ENCODE results near the gene P2RX3.
A peak's percentile ranks its signal among the peaks of the same experiment; 100 is the strongest.

P2RX3 gene

DNA sequence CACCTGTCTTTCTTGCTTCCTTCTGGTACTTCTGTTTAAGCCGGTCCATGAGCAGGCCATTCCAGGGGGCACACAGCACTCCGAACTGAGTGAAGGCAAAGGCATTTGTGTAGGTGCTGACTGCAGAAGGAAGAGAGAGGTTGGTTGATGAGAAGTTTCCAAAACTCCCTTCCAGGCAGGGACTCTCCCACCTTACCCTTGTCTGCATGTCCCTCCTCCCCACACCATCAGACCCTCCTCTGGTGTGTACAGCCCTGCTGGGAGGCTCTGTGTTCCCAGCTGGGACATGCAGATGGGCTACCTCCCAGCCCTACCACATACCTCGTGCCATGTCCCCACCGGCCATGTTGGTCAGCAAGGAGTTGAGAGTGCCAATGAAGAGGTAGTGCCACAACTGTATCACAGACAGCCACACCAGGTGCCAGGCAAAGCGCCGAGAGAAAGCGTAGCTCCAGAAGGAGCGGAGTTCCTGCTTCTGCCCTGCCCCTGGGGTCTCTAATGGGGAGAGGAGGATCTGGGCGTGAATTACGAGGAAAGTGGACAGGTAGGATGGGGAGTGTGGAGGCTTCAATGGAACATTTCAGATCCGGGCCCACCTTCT lies 76.6 kb downstream of the P2RX3 start:
- no peak overlapping the region for H3K27ac ChIP-seq
- no peak overlapping the region for H3K4me3 ChIP-seq
- DNase-seq (ENCODE audit: low spot score): no peak
- TF ChIP-seq, protein P1, sequence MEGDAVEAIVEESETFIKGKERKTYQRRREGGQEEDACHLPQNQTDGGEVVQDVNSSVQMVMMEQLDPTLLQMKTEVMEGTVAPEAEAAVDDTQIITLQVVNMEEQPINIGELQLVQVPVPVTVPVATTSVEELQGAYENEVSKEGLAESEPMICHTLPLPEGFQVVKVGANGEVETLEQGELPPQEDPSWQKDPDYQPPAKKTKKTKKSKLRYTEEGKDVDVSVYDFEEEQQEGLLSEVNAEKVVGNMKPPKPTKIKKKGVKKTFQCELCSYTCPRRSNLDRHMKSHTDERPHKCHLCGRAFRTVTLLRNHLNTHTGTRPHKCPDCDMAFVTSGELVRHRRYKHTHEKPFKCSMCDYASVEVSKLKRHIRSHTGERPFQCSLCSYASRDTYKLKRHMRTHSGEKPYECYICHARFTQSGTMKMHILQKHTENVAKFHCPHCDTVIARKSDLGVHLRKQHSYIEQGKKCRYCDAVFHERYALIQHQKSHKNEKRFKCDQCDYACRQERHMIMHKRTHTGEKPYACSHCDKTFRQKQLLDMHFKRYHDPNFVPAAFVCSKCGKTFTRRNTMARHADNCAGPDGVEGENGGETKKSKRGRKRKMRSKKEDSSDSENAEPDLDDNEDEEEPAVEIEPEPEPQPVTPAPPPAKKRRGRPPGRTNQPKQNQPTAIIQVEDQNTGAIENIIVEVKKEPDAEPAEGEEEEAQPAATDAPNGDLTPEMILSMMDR (IDR thresholded peaks at IDR 0.05): no peak

DNA sequence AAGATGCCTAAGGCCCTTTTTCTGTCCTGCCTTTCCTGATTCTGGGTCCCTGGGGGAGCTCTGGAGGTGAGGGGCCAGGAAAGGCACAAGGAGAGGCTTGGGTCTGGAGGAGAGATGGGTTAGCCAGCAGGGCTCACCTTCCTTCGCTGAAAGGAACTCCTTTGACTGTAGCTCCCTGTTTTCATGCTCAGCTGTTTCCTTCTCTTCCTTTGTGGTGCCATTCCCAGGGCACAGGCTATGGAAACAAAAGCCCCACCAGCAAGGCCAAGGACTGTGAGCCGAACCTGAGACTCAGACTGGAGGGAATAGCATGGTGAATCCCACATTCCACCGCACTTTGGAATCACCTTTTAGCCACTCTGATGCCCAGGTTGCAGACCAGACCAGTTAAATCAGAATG lies 78.3 kb downstream of the P2RX3 start:
- peak overlapping the region in 1 of 2 donors; percentile 3 for H3K27ac ChIP-seq
- TF ChIP-seq, protein P1 (IDR thresholded peaks at IDR 0.05): no peak
- H3K4me3 ChIP-seq: no peak overlapping the region
- no peak for DNase-seq (ENCODE audit: low spot score)

DNA sequence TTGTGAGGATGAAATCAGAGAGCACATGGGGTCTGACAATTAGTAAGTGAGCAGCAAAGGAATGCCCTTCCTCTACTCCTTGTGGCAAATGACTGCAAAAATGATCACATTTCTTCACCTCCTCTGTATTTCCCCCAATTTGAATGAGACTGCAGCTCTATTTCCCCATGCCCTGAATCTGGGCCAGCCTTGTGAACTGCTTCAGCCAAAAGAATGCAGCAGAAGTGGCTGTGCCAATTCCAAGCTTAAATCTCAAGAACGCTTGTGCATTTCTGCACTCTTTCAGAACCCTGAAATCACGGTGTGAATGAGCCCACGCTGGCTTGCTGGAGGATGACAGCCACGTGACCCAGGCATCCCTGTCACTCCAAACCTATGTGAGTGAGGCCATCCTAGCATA lies 78.9 kb downstream of the P2RX3 start:
- DNase-seq (ENCODE audit: low spot score): no peak
- TF ChIP-seq, protein P1 (IDR thresholded peaks at IDR 0.05): no peak
- peak overlapping the region in 1 of 2 donors; percentile 3 for H3K27ac ChIP-seq
- H3K4me3 ChIP-seq: no peak overlapping the region

DNA sequence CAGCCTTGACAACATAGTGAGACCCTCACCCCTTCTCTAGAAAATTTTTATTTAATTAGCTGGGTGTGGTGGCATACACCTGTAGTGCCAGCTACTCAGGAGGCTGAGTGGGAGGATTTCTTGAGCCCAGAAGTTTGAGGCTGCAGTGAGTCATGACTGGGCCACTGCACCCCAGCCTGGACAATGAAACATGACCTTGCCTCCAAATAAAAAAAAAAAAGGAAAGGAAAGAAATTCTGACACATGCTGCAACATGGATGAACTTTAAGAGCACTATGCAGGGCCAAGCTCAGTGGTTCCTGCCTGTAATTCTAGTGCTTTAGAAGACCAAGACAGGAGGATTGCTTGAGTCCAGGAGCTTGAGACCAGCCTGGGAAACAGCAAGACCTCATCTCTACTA lies 80.0 kb downstream of the P2RX3 start:
- H3K4me3 ChIP-seq: no peak overlapping the region
- TF ChIP-seq, protein P1 (IDR thresholded peaks at IDR 0.05): no peak
- no peak for DNase-seq (ENCODE audit: low spot score)

DNA sequence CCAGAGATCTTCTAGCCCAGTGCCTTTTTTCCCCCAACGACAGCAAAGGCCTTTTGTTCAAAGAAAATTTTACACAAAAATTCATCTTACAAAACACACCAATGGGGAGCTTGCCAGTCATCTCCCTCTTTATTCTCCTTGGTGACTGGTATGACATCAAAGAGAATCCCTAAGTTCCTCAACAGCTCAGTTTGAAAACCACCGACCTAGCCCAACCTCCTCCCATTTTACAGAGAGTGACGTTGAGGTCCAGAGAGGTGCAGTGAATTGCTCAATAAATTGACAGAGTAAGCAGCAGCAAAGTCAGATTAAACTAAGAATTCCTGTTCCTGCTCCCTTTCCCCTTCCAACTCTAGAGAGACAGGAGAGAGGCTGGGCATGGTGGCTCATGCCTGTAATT lies 81.0 kb downstream of the P2RX3 start:
- TF ChIP-seq, protein P1 (IDR thresholded peaks at IDR 0.05): no peak
- Histone ChIP-seq H3K27ac (no peak overlapping the region), H3K4me3 (no peak overlapping the region)
- DNase-seq (ENCODE audit: low spot score): no peak

More for the DNA sequence above, 80.0 kb downstream of the P2RX3 start:
- no peak overlapping the region for H3K27ac ChIP-seq

DNA sequence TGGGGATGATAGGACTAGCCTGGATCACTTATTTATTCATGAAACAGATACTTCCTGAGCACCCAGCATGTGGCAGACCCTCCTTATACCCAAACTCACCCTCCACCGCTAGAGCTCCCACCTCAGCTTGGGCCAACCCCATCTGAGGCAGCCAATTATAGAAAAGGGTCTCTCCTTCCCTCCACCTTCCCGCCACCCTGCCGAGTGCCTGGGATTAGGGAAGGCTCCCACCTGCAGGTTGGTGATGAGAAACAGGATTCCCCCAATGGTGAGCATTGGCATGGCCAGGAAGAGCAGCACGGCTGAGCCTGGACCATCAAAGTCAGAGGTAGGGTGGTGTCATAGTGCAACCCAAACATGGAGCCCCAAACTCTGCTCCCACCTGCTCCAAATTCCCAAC lies 82.9 kb downstream of the P2RX3 start:
- TF ChIP-seq, protein P1 (IDR thresholded peaks at IDR 0.05): no peak
- no peak overlapping the region for H3K27ac ChIP-seq

DNA sequence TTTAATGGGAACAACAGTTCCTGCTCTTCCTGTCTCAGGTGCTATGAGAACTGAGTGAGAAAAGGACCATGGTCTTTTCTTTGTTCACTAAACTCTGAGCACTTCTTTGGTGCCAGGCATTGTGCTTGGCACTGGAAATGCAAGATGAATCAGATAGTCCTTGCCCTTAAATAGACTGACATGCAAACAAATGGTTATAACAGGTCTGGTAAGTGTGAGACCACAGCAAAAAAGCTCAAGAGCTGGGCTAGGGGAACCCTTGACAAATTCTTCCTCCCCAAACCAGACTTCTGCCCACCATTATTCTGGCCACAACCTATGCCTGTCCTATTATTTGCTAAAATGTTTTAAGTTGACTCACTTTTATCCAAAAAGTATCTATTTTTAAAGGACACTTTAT lies 83.7 kb downstream of the P2RX3 start:
- DNase-seq (ENCODE audit: low spot score): no peak
- TF ChIP-seq, protein P1 (IDR thresholded peaks at IDR 0.05): no peak
- Histone ChIP-seq H3K4me3 (no peak overlapping the region), H3K27ac (no peak overlapping the region)

More for the DNA sequence above, 82.9 kb downstream of the P2RX3 start:
- DNase-seq (ENCODE audit: low spot score): no peak
- no peak overlapping the region for H3K4me3 ChIP-seq

All from coronary artery (tissue), 2 donors.